ENCODE results near the gene NPC1L1. TPM values are rescaled to one million over a fixed set of nuclear protein-coding genes. Genes with fewer than 3 reads are reported as not detected.

NPC1L1 gene
- total and polyA plus RNA-seq, 2 of the 4 experiments (the other 2 are of a cell fraction), result 0.07 TPM; not detected in 1

GRCh38 chr7:44580945-44581878 is 40.1 kb upstream of the NPC1L1 start:
- no peak overlapping the region for H3K18ac ChIP-seq (ENCODE audit: low read depth, low read length)
- no peak overlapping the region; the same call in 1 of the 2 replicates for H2BK120ac ChIP-seq (ENCODE audit: low read depth, low read length)
- WGBS, 2 experiments (ENCODE audit: extremely low coverage in 2 of 2, insufficient read length in 1 of 2), result 12% methylated on average over 19 of the region's 30 CpGs; no CpG with 5 or more reads in 1 of the 2 experiments
- in situ Hi-C loops (cut with MboI; ENCODE audit: low sequenced_read_pairs) (no loop called here), dilution Hi-C loops (cut with HindIII; ENCODE audit: low sequenced_read_pairs, unreplicated experiment) (no loop called here), intact Hi-C loops (cut with micrococcal nuclease) (no loop called here)
- H2BK15ac ChIP-seq (ENCODE audit: low read depth, low read length), result no peak overlapping the region
- peaks cover 8% of the 10 kb centered on the region for H3K4me1 ChIP-seq (ENCODE audit: control insufficient read depth, insufficient read depth, low read length)
- H2BK5ac ChIP-seq (ENCODE audit: low read depth, low read length, poor library complexity, severe bottlenecking), result peak overlapping the region; percentile 85
- peak overlapping the region; percentile 99 for H2AK9ac ChIP-seq (replicated peaks; ENCODE audit: low read depth, low read length, poor library complexity)
- H3K27ac ChIP-seq (ENCODE audit: insufficient read depth, low read length), result peak overlapping the region; percentile 81
- peak overlapping the region; percentile 90 for H2AFZ ChIP-seq (replicated peaks; ENCODE audit: low read length, poor library complexity)
- H4K91ac ChIP-seq (ENCODE audit: insufficient read depth, low read depth, low read length), result peak overlapping the region; percentile 85; the same call in 1 of the 2 replicates
- no peaks in the 10 kb centered on the region for H4K20me1 ChIP-seq (ENCODE audit: insufficient read depth, low read length)
- H2BK20ac ChIP-seq (ENCODE audit: low read depth, low read length), result no peak overlapping the region
- CTCF ChIA-PET, result interaction anchor here (0.8 to 1.1 kb wide), 3 partner anchors 15 to 418 kb away, joined by 3 to 4 read pairs (median 4); no protein-coding TSS in a partner anchor
- H3K56ac ChIP-seq (ENCODE audit: extremely low read depth, insufficient read depth, low read length), result no peak overlapping the region; the same call in 1 of the 2 replicates
- ATAC-seq (ENCODE audit: low read depth) (peak; percentile 2), DNase-seq (no peak)
- peak overlapping the region; percentile 95 for H3K14ac ChIP-seq (replicated peaks; ENCODE audit: low read depth, low read length)
- H4K8ac ChIP-seq (ENCODE audit: low read depth in 2 of 2, low read length in 2 of 2), result peak overlapping the region; percentile 56 to 95
- peaks cover 18 to 32% of the 10 kb centered on the region in 2 experiments for H3K79me1 ChIP-seq (ENCODE audit: low read depth in 1 of 2, low read length in 2 of 2)
- BruUV-seq (replicated peaks), result no TSS peak
- peak overlapping the region; percentile 96 for H4K5ac ChIP-seq (ENCODE audit: low read depth, low read length)
- H3K9me3 ChIP-seq (ENCODE audit: control insufficient read depth, insufficient read depth, low read length), result no peaks in the 10 kb centered on the region
- H3K4me3 ChIP-seq (ENCODE audit: insufficient read depth, low read depth, low read length), result peak overlapping the region; percentile 91
- peak overlapping the region; percentile 96 for H2AK5ac ChIP-seq (ENCODE audit: low read depth, low read length)
- peak overlapping the region; percentile 57 for H3K23ac ChIP-seq (ENCODE audit: low read depth, low read length)
- peaks cover 16% of the 10 kb centered on the region for H3K36me3 ChIP-seq (ENCODE audit: control insufficient read depth, insufficient read depth, low read length)
- peaks cover 4% of the 10 kb centered on the region for H3K9me1 ChIP-seq (ENCODE audit: insufficient read depth, low read length)
- no peaks in the 10 kb centered on the region for H3K27me3 ChIP-seq (ENCODE audit: control insufficient read depth, insufficient read depth, low read length)
- POLR2A ChIA-PET (ENCODE audit: unreplicated experiment), result no interaction called here
- peak overlapping the region; percentile 91 for H3K9ac ChIP-seq (ENCODE audit: low read depth, low read length)
- peak overlapping the region; percentile 86 for H3K4ac ChIP-seq (ENCODE audit: low read depth, low read length)
- H3K4me2 ChIP-seq (ENCODE audit: low read depth, low read length), result peak overlapping the region; percentile 98
- no peak for TF ChIP-seq CTCF (conservative IDR thresholded peaks at IDR 0.05; ENCODE audit: low read depth, low read length)
- TF ChIP-seq POLR2A (IDR thresholded peaks at IDR 0.05; ENCODE audit: low read depth, low read length), result no peak
- TF ChIP-seq SMC3 (IDR thresholded peaks at IDR 0.05; ENCODE audit: low read depth, low read length), result no peak
- no peak for TF ChIP-seq RFX5 (IDR thresholded peaks at IDR 0.05; ENCODE audit: low read depth, low read length)
- no peak for TF ChIP-seq FOS (IDR thresholded peaks at IDR 0.05; ENCODE audit: low read depth, low read length)
- no peak for TF ChIP-seq USF2 (IDR thresholded peaks at IDR 0.05; ENCODE audit: low read depth, low read length)
- TF ChIP-seq MXI1 (IDR thresholded peaks at IDR 0.05; ENCODE audit: borderline replicate concordance, low read depth, low read length), result no peak
- no peak for TF ChIP-seq RAD21 (IDR thresholded peaks at IDR 0.05; ENCODE audit: low read length)
- no peak for TF ChIP-seq RCOR1 (IDR thresholded peaks at IDR 0.05; ENCODE audit: insufficient replicate concordance, low read length)
- TF ChIP-seq MAZ (IDR thresholded peaks at IDR 0.05; ENCODE audit: borderline replicate concordance, low read depth, low read length), result no peak
- TF ChIP-seq NFE2L2 (IDR thresholded peaks at IDR 0.05; ENCODE audit: low read depth, low read length), result no peak
- TF ChIP-seq CHD1 (IDR thresholded peaks at IDR 0.05; ENCODE audit: low read depth, low read length), result no peak
- TF ChIP-seq ELK1 (IDR thresholded peaks at IDR 0.05; ENCODE audit: borderline replicate concordance, low read depth, low read length), result no peak
